H4 (cell line): ENCODE data around the gene AEBP1. TPM values are rescaled to one million over a fixed set of nuclear protein-coding genes. Genes with fewer than 3 reads are reported as not detected.

Source experiments
- DNase-seq: peaks from one replicate; pipeline ENCODE4 v3.0.0-alpha.2; 2015; ENCODE audit warnings: low spot score
- total RNA-seq: library from RNA; depleted of rRNA; stranded (reverse); fragments of >200 nt; shearing (Covaris generic); gene quantifications from 2 replicates; pipeline ENCODE4 v1.2.3, GENCODE V29; 2014

Gene AEBP1
- total RNA-seq, 1 experiment from 2014 or later, result 0.06 TPM

GRCh38 chr7:44104860-44105771 lies 971 bp downstream of the AEBP1 start:
- DNase-seq, result no peak

GRCh38 chr7:44105832-44106231 lies 1.7 kb downstream of the AEBP1 start:
- no peak for DNase-seq

DNA sequence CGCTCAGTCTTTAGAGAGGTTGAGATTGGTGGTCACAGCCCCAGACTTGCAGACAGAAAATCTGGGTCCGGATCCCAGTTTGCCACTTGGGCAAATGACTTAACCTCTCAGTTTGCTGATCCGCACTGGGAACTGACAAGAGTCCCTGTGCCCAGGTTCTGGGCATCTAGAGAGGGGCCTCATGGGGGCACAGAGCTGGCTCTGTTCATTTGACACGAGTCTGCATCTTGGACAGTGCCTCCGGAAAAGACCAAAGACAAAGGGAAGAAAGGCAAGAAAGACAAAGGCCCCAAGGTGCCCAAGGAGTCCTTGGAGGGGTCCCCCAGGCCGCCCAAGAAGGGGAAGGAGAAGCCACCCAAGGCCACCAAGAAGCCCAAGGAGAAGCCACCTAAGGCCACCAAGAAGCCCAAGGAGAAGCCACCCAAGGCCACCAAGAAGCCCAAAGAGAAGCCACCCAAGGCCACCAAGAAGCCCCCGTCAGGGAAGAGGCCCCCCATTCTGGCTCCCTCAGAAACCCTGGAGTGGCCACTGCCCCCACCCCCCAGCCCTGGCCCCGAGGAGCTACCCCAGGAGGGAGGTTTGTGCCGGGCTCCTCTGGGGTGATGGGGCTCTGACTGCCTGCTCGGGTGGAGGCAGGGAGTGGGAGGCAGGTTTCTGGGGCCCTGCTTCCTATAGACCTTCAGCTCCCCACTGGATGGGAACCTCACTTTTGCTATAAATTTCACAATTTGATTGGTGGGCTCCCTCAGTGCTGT lies 2.3 kb downstream of the AEBP1 start:
- no peak for DNase-seq

GRCh38 chr7:44107116-44107960 lies 3.2 kb downstream of the AEBP1 start:
- DNase-seq, result no peak

- no peak for DNase-seq
Observed at GRCh38 chr7:44107961-44108767, 4.0 kb downstream of the AEBP1 start.

- DNase-seq, result no peak
Observed at GRCh38 chr7:44108768-44109750, 4.9 kb downstream of the AEBP1 start.

DNA sequence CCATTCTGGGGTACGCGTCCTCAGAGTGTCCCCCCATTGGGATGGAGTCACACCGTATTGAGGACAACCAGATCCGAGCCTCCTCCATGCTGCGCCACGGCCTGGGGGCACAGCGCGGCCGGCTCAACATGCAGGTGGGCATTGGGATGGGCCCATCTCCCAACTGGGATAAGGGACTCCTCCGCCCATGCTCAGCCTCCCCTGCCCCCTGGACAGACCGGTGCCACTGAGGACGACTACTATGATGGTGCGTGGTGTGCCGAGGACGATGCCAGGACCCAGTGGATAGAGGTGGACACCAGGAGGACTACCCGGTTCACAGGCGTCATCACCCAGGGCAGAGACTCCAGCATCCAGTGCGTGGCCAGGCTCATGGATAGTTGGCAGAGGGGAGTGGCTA lies 5.8 kb downstream of the AEBP1 start:
- DNase-seq, result no peak

DNA sequence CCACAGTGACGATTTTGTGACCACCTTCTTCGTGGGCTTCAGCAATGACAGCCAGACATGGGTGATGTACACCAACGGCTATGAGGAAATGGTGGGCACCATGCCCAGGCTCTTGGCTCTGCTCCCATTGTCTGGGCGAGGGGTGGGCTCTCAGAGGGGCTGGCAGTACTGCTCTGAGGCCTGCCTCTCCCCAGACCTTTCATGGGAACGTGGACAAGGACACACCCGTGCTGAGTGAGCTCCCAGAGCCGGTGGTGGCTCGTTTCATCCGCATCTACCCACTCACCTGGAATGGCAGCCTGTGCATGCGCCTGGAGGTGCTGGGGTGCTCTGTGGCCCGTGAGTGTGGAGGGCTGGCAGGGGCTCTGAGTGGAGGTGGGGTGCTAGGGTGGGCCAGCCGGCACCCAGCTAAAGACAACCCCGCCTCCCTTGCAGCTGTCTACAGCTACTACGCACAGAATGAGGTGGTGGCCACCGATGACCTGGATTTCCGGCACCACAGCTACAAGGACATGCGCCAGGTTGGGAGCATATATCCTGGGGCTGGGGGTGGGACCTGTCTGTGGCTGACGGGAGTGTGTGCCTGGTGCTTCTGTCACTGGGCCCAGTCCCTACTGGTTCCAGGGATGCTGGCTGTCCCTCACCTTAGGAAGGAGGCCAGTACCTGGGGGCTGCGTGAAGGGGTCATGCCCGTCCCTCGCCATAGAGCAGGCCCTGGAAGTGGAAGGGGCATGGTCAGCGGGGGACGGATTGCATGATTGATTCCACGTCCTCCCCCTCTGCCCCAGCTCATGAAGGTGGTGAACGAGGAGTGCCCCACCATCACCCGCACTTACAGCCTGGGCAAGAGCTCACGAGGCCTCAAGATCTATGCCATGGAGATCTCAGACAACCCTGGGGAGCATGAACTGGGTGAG lies 6.8 kb downstream of the AEBP1 start:
- no peak for DNase-seq

- DNase-seq, result no peak
Observed at GRCh38 chr7:44111761-44112160, 7.6 kb downstream of the AEBP1 start.

- DNase-seq, result no peak
Observed at GRCh38 chr7:44112231-44112996, 8.3 kb downstream of the AEBP1 start.

GRCh38 chr7:44112997-44113763 lies 9.0 kb downstream of the AEBP1 start:
- no peak for DNase-seq

GRCh38 chr7:44113764-44114354 lies 9.7 kb downstream of the AEBP1 start:
- DNase-seq, result no peak

- DNase-seq, result no peak
Observed at GRCh38 chr7:44114586-44115310, 10.6 kb downstream of the AEBP1 start.

GRCh38 chr7:44116087-44116788 lies 12.1 kb downstream of the AEBP1 start:
- no peak for DNase-seq
